Fibroblast of peridontal ligament (primary cell): ENCODE data around the gene PAEP.
"Not testable (repeated sequence)": the region's sequence is repeated elsewhere in the genome, so short reads cannot be mapped to it uniquely, and the experiment has no call there.

ENCODE experiments used
- DNase-seq: peaks from one replicate; pipeline ENCODE4 v3.0.0-alpha.2; 2010; ENCODE audit errors: extremely low read depth

The PAEP gene

GRCh38 chr9:135526089-135526729 lies 35.3 kb upstream of the PAEP start:
- DNase-seq = no peak

GRCh38 chr9:135526730-135527571 lies 34.6 kb upstream of the PAEP start:
- DNase-seq = no peak

- not testable (repeated sequence) for DNase-seq
These were observed 32.6 kb upstream of the PAEP start for GRCh38 chr9:135528842-135529435.

- no peak for DNase-seq
These were observed 31.4 kb upstream of the PAEP start for GRCh38 chr9:135530146-135530545.

GRCh38 chr9:135531096-135531495 lies 30.5 kb upstream of the PAEP start:
- no peak for DNase-seq

GRCh38 chr9:135533113-135533512 lies 28.4 kb upstream of the PAEP start:
- DNase-seq = no peak

- DNase-seq = no peak
These were observed 27.9 kb upstream of the PAEP start for GRCh38 chr9:135533674-135534073.

GRCh38 chr9:135534192-135534711 lies 27.3 kb upstream of the PAEP start:
- DNase-seq = not testable (repeated sequence)

GRCh38 chr9:135534826-135535225 lies 26.7 kb upstream of the PAEP start:
- not testable (repeated sequence) for DNase-seq

- DNase-seq = not testable (repeated sequence)
These were observed 25.9 kb upstream of the PAEP start for GRCh38 chr9:135535631-135536030.

- peak; percentile 35 for DNase-seq
These were observed 25.3 kb upstream of the PAEP start for GRCh38 chr9:135536216-135536615.

- not testable (repeated sequence) for DNase-seq
These were observed 18.2 kb upstream of the PAEP start for GRCh38 chr9:135543262-135543894.

GRCh38 chr9:135544981-135545635 lies 16.4 kb upstream of the PAEP start:
- no peak for DNase-seq

GRCh38 chr9:135545646-135546176 lies 15.8 kb upstream of the PAEP start, which contains the start of gene OBP2A:
Gene OBP2A, plus strand, starts transcription at chr9:135546126. Its CDS starts 55 bp downstream, at chr9:135546181.
- not testable (repeated sequence) for DNase-seq

- not testable (repeated sequence) for DNase-seq
These were observed 14.6 kb upstream of the PAEP start for GRCh38 chr9:135546792-135547617.

- no peak for DNase-seq
These were observed 13.5 kb upstream of the PAEP start for GRCh38 chr9:135547756-135548736.

- not testable (repeated sequence) for DNase-seq
These were observed 11.8 kb upstream of the PAEP start for GRCh38 chr9:135549478-135550343.

- DNase-seq = no peak
These were observed 11.1 kb upstream of the PAEP start for GRCh38 chr9:135550344-135550918.
